Ishikawa (cell line): ENCODE results near the gene SCN4B.
A peak's percentile ranks its signal among the peaks of the same experiment; 100 is the strongest.

Experiments used
- CEBPB ChIP-seq: IDR thresholded peaks from 2 replicates; pipeline ENCODE4 v1.6.1; 2012
- CREB1 ChIP-seq: IDR thresholded peaks from 2 replicates; pipeline ENCODE4 v1.6.1; 2012; ENCODE audit warnings: low read depth
- EGR1 ChIP-seq: IDR thresholded peaks from 2 replicates; pipeline ENCODE4 v1.6.1; 2012
- EP300 ChIP-seq: IDR thresholded peaks from 2 replicates; pipeline ENCODE4 v1.6.1; 2012; ENCODE audit warnings: borderline replicate concordance
- FOXM1 ChIP-seq: IDR thresholded peaks from 2 replicates; pipeline ENCODE4 v1.6.1; 2012; ENCODE audit warnings: low read depth, borderline replicate concordance
- NFIC ChIP-seq: IDR thresholded peaks from 2 replicates; pipeline ENCODE4 v1.6.1; 2012
- RAD21 ChIP-seq: IDR thresholded peaks from 2 replicates; pipeline ENCODE4 v1.6.1; 2012; ENCODE audit warnings: low read depth
- TAF1 ChIP-seq: IDR thresholded peaks from 2 replicates; pipeline ENCODE4 v1.6.1; 2012; ENCODE audit warnings: low read depth, mild to moderate bottlenecking
- TCF12 ChIP-seq: IDR thresholded peaks from 2 replicates; pipeline ENCODE4 v1.6.1; 2012; ENCODE audit warnings: low read depth
- TEAD4 ChIP-seq: IDR thresholded peaks from 2 replicates; pipeline ENCODE4 v1.6.1; 2012
- YY1 ChIP-seq: IDR thresholded peaks from 2 replicates; pipeline ENCODE4 v1.6.1; 2012; ENCODE audit warnings: low read depth
- ZBTB7A ChIP-seq: IDR thresholded peaks from 2 replicates; pipeline ENCODE4 v1.6.1; 2012; ENCODE audit warnings: low read depth
- TF ChIP-seq, protein P1 (sequence below): IDR thresholded peaks from 2 replicates; pipeline ENCODE4 v1.6.1; 2012; ENCODE audit warnings: low read depth, mild to moderate bottlenecking
- TF ChIP-seq, protein P2 (sequence below): IDR thresholded peaks from 2 replicates; pipeline ENCODE4 v1.6.1; 2012
- TF ChIP-seq, protein P3 (sequence below): IDR thresholded peaks from 2 replicates; pipeline ENCODE4 v1.6.1; 2012

Gene SCN4B, protein sequence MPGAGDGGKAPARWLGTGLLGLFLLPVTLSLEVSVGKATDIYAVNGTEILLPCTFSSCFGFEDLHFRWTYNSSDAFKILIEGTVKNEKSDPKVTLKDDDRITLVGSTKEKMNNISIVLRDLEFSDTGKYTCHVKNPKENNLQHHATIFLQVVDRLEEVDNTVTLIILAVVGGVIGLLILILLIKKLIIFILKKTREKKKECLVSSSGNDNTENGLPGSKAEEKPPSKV

DNA sequence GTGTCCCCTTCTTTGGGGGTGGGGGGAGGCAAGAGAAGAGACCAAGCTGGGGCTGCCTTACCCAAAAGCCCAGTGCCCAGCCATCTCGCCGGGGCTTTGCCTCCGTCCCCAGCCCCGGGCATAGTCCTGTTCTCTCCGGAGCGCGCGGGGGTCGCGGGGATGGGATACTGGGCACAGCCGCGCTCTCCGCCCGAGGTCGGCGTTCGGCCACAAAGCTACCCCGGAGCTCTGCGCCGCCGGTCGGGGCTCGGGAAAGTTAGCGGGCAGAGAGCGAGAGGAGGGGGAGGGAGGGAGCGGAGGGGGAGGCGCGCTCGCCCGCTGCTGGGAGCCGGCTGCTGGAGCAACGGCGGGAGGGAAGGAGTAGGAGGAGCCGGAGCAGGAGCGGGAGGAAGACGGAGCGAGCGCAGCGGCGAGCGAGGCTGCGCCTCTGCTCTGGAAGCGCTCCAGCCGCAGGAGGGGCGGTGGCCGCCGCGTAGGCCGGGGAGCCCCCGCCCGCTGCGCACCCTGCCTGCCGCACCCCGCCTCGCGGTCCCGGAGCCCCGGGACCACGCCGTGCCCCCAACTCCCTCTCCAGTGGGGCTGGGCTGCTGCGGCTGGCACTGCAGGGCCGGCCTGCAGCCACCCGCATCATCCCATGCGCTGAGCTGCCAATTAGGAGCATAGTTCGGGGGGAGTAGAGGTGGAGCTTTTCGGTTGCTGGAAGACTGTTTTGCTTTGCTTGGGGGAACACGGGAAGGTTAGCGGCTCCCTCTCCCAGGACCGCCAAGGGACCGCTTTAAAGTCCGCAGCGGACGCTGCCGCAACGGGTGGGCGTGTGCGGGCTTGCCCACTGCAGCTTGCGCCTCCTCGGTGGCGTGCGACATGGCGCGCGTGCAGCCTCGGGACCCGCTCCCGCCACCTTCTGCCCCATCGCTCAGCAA lies at the start of gene SCN4B:
TSS of gene SCN4B (minus strand) at position 272 of the 920 bp plus-strand sequence. CDS start at position 122, 150 bp downstream.
- TF ChIP-seq ZBTB7A (no peak), NFIC (0 out of 2 replicates have a peak, but pooled peaks have one; percentile 31)

DNA sequence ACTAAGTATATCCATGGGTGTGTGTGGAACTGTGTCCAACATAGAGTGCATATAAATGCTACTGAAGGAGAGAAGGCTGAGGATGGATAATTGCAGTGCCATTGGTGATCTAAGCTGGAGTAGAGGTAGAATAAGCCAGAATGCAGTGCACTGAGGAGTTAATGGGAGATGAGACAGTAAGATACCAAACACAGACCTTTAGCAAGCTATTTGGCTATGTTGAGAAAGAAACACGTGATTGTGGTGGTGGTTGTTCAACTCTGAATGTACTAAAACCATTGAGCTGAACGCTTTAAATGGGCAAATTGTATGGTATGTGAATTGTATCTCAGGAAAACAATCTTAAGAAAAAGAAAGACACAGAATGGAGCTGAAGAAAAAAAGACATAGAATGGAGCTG lies 49.3 kb upstream of the SCN4B start:
- TF ChIP-seq, protein P1, sequence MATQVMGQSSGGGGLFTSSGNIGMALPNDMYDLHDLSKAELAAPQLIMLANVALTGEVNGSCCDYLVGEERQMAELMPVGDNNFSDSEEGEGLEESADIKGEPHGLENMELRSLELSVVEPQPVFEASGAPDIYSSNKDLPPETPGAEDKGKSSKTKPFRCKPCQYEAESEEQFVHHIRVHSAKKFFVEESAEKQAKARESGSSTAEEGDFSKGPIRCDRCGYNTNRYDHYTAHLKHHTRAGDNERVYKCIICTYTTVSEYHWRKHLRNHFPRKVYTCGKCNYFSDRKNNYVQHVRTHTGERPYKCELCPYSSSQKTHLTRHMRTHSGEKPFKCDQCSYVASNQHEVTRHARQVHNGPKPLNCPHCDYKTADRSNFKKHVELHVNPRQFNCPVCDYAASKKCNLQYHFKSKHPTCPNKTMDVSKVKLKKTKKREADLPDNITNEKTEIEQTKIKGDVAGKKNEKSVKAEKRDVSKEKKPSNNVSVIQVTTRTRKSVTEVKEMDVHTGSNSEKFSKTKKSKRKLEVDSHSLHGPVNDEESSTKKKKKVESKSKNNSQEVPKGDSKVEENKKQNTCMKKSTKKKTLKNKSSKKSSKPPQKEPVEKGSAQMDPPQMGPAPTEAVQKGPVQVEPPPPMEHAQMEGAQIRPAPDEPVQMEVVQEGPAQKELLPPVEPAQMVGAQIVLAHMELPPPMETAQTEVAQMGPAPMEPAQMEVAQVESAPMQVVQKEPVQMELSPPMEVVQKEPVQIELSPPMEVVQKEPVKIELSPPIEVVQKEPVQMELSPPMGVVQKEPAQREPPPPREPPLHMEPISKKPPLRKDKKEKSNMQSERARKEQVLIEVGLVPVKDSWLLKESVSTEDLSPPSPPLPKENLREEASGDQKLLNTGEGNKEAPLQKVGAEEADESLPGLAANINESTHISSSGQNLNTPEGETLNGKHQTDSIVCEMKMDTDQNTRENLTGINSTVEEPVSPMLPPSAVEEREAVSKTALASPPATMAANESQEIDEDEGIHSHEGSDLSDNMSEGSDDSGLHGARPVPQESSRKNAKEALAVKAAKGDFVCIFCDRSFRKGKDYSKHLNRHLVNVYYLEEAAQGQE: no peak
- TF ChIP-seq FOXM1 (no peak), TEAD4 (no peak), CREB1 (no peak), TAF1 (no peak), EP300 (no peak), CEBPB (no peak), TCF12 (no peak), RAD21 (no peak), YY1 (no peak), EGR1 (no peak), ZBTB7A (no peak), NFIC (no peak)
- TF ChIP-seq, protein P2, sequence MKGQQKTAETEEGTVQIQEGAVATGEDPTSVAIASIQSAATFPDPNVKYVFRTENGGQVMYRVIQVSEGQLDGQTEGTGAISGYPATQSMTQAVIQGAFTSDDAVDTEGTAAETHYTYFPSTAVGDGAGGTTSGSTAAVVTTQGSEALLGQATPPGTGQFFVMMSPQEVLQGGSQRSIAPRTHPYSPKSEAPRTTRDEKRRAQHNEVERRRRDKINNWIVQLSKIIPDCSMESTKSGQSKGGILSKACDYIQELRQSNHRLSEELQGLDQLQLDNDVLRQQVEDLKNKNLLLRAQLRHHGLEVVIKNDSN: no peak
- TF ChIP-seq, protein P3, sequence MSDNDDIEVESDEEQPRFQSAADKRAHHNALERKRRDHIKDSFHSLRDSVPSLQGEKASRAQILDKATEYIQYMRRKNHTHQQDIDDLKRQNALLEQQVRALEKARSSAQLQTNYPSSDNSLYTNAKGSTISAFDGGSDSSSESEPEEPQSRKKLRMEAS: no peak

DNA sequence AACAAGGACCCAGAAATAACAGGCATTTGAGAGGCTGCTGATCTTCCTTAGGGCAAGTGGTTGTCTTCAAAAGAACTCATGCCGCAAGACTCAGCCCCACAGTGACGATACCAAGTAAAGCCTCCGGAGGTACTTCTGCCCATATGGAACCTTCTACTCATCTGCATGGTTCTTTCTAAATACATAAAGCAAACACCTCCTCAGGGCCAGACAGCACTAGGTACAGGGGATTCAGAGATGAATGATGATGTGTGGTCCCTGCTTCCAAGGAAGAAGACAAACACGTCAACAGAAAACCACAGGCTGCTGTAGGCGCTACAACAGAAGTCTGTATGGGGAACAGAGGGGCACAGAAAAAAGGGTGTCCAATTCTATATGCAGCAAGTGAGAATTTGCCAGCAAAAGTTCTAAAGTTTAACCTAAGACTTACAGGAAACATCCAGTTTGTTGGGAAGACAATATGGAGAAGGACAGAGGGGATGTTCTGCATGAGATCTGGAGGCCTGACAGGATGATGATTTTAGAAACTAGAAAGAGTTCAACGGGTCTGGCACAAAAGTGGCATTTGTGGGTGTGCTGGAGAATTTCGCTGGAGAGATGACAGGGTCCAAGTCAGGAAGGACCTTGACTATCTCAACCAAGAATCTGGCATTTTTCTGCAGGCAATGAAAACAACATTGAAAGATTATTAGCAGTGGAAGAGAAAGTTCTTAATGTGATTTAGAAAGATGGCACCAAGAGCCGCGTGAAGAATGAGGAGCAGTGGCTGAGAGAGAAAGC lies 48.5 kb upstream of the SCN4B start:
- TF ChIP-seq ZBTB7A: no peak
- TF ChIP-seq, protein P3: no peak
- TF ChIP-seq EGR1: no peak
- no peak for TF ChIP-seq TEAD4
- no peak for TF ChIP-seq NFIC
- no peak for TF ChIP-seq CREB1
- TF ChIP-seq CEBPB: no peak
- TF ChIP-seq RAD21: no peak
- TF ChIP-seq FOXM1: no peak

DNA sequence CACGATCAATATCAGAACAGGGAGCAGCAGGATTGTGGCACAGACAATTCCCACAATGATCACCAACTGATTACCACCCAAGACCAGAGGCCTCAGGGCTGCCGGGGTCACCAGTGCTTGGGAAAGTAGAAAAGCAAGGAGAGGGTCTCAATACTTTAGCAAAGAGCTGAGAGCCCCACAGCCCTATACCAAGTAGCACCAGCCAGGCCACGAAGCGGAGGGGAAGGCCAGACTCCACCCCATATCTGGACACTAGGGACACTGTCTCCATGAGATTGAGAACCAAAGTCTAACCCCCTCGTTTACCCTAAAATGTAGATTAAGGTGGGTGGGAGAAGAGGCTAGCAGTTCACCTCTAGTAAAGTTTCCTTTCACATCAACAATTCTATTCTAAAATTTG lies 47.9 kb upstream of the SCN4B start:
- TF ChIP-seq, protein P1: no peak
- TF ChIP-seq FOXM1: no peak

DNA sequence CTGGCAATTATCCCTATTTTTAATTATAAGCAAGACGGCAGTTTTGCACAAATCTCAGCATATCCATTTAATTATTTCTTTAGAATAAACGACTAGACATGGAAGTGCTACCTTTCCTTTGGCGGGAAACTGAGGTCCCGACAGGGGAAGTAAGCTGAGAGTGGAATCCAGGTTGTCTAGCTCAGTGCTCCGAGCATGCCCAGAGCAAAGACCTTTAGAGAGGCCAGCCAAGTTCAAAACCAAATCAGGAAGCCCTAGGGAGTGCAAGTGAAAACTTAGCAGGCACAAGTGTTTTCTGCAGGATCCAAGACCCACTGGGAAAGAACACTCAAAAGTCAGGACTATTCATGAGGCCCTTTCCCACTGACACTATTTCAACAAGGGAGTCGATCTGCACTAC lies 46.5 kb upstream of the SCN4B start:
- no peak for TF ChIP-seq TCF12
- TF ChIP-seq FOXM1: no peak
- no peak for TF ChIP-seq TEAD4
- no peak for TF ChIP-seq EP300
- no peak for TF ChIP-seq CREB1
- no peak for TF ChIP-seq ZBTB7A
- TF ChIP-seq YY1: no peak
- TF ChIP-seq, protein P2: no peak
- no peak for TF ChIP-seq TAF1
- TF ChIP-seq, protein P3: no peak
- TF ChIP-seq RAD21: no peak
- TF ChIP-seq CEBPB: no peak
- no peak for TF ChIP-seq EGR1
- no peak for TF ChIP-seq NFIC
- TF ChIP-seq, protein P1: no peak
